Small intestine (tissue), 7 donors: ENCODE results near the gene TBC1D20. TPM values are rescaled to one million over a fixed set of nuclear protein-coding genes. Genes with fewer than 3 reads are reported as not detected.
A peak's percentile ranks its signal among the peaks of the same experiment; 100 is the strongest.
"Not testable (repeated sequence)": the region's sequence is repeated elsewhere in the genome, so short reads cannot be mapped to it uniquely, and the experiment has no call there.

Experiments used
- DNase-seq, 2 donors: peaks; one replicate each; pipeline versions ENCODE4 v3.0.0 to v3.0.0-alpha.2; 2013
- FAIRE-seq: peaks from 2 replicates; lab custom pipeline; 2012; peaks lifted over from hg19 to GRCh38; lab: Jason Lieb, UNC
- H3K27ac ChIP-seq, 3 donors: one replicate each; pipeline ENCODE4 v1.5.1; 2013; ENCODE audit warnings: low read length in 2 of 3, mild to moderate bottlenecking in 2 of 3, control low read depth in 1 of 3, inconsistent platforms in 1 of 3, low read depth in 1 of 3, moderate library complexity in 1 of 3
- H3K27me3 ChIP-seq, 3 donors: one replicate each; pipeline ENCODE4 v1.6.1; 2013; ENCODE audit warnings: low read length in 3 of 3, inconsistent platforms in 1 of 3; ENCODE audit not compliant: control insufficient read depth in 3 of 3, insufficient read depth in 3 of 3
- H3K36me3 ChIP-seq, 3 donors: one replicate each; pipeline ENCODE4 v1.6.1; 2013; ENCODE audit warnings: low read length in 3 of 3, inconsistent platforms in 1 of 3, low read depth in 1 of 3, mild to moderate bottlenecking in 1 of 3, moderate library complexity in 1 of 3; ENCODE audit not compliant: control insufficient read depth in 3 of 3, insufficient read depth in 2 of 3
- H3K4me1 ChIP-seq, 3 donors: one replicate each; pipeline ENCODE4 v1.6.1; 2013; ENCODE audit warnings: low read length in 2 of 3, inconsistent platforms in 1 of 3, low read depth in 1 of 3, mild to moderate bottlenecking in 1 of 3, moderate library complexity in 1 of 3; ENCODE audit not compliant: control insufficient read depth in 3 of 3, insufficient read depth in 2 of 3
- H3K4me3 ChIP-seq, 3 donors: one replicate each; pipeline ENCODE4 v1.5.1; 2013; ENCODE audit warnings: low read length in 3 of 3, control low read depth in 1 of 3, inconsistent platforms in 1 of 3, low read depth in 1 of 3, mild to moderate bottlenecking in 1 of 3, moderate library complexity in 1 of 3
- H3K9me3 ChIP-seq, 2 donors: one replicate each; pipeline ENCODE4 v1.6.1; 2013; ENCODE audit warnings: low read depth in 1 of 2, low read length in 1 of 2; ENCODE audit not compliant: control insufficient read depth in 2 of 2, insufficient read depth in 1 of 2
- WGBS, 3 donors: extraction: QIAGEN DNeasy Blood & Tissue Kit; methylation state at CpG; one replicate each; pipeline ENCODE4 v1.1.7; 2013; 5-methylcytosine and 5-hydroxymethylcytosine counted together
- polyA plus RNA-seq, 4 donors: library from polyadenylated mRNA; stranded (reverse) in 3 of 4; unstranded in 1 of 4; fragments of 200-250 nt in 3 of 4; fragments of 120-200 nt in 1 of 4; gene quantifications; one replicate each; pipeline versions ENCODE4 v1.2.1 to v1.2.3, GENCODE V29; 2013
- donor health status: healthy with polysubstance abuse.
- donor health status: control.
- donor health status: control.
- donor health status: Bipolar disorder and iron deficiency.
- donor health status: healthy.

The TBC1D20 gene
- polyA plus RNA-seq, 4 donors = 13.1 to 28.7 (median 14.8) TPM

DNA sequence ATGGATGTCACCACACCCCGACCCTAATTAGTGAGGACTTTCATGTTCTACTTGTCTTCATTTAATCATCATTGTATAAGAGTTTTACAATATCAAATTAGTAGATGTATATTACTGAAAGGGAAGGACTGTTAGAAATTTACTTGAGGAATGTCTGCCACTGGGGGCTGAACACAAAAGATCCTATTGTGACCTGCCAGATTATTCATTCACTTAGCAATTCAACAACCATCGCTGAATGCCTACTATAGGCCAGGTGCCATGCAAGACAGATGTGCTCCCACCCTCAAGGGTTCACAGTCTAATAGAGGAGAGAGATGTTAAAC is 62.2 kb downstream of the TBC1D20 start:
- no peak overlapping the region for H3K27ac ChIP-seq
- peaks cover 0 to 7% (median 6%) of the 10 kb centered on the region in 3 donors for H3K4me1 ChIP-seq
- FAIRE-seq (no peak), DNase-seq (peak in 1 of 2 donors; percentile 23)
- H3K4me3 ChIP-seq = no peak overlapping the region
- peaks cover 0 to 6% (median 0%) of the 10 kb centered on the region in 3 donors for H3K36me3 ChIP-seq
- no peaks in the 10 kb centered on the region for H3K27me3 ChIP-seq
- WGBS, 3 donors = 16 to 44% (median 40%) methylated on average over 2 of the region's 2 CpGs
- H3K9me3 ChIP-seq = peaks cover 0 to 5% of the 10 kb centered on the region in 2 donors

DNA sequence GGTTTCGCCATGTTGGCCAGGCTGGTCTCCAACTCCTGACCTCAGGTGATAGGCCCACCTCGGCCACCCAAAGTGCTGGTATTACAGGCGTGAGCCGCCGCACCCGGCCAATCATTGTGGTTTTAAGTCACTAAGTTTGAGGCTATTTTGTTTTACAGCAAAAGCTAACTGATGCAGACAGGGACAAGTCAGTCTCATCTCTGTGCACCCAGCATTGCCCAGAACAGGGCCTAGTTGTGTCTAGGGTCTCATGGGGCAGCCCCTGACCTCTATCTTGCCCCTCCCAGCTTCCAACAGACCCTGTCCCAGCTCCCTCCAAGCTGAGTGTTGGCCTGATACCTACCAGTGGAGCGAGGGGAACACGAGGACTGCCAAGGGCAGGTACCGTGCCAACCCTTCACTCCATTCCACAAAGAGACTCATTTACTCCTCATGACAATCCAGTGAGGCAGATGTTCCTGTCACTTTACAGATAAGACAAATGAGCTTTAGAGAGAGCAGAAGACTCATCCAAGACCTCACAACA is 63.1 kb downstream of the TBC1D20 start:
- FAIRE-seq (no peak), DNase-seq (no peak)
- Histone ChIP-seq H3K27ac (no peak overlapping the region), H3K27me3 (no peaks in the 10 kb centered on the region), H3K4me1 (peaks cover 0 to 7% (median 6%) of the 10 kb centered on the region in 3 donors), H3K36me3 (peaks cover 0 to 6% (median 0%) of the 10 kb centered on the region in 3 donors), H3K9me3 (peaks cover 0 to 5% of the 10 kb centered on the region in 2 donors), H3K4me3 (no peak overlapping the region)
- 86 to 97% (median 94%) methylated on average over 9 of the region's 9 CpGs for WGBS, 3 donors

DNA sequence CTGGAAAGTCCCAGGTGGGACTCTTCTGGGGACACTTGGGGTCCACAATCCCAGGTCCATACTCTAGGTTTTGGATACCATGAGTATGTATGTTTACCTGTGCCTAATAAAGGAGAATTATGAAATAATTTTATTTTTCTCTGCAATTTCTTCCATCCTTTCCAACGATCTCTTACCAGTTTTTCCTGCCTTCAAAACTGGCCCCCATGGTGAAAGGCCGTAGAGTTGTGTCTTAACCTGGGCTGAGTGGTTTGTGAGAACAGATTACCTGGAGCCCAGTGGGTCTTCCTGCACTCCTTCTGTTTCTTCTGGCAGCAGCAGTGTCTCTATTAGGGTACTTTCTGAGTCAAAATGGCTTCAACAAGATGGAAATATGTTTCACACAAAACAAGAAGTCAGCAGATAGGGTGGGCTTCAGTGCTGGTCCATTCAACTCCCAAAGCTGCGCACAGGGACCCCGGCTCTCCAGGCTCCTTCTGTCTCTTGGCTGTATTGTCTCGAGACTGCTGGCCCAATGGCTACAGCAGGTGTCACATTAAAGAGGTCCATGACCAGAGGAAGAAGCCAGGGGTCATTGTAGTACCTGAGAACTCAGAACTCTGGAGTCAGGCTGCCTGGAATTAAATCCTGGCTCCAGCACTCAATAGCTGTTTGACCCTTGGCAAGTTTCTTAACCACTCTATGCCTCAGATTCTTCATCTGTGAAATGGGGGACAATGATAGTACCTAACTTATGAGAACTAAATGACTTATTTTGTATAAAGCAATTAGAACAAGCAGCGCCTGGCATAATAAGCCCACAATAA is 64.7 kb downstream of the TBC1D20 start:
- FAIRE-seq = no peak
- Histone ChIP-seq H3K9me3 (no peaks in the 10 kb centered on the region), H3K4me3 (no peak overlapping the region), H3K27ac (peak overlapping the region in 1 of 3 donors; percentile 24), H3K4me1 (peaks cover 0 to 6% (median 6%) of the 10 kb centered on the region in 3 donors), H3K36me3 (peaks cover 0 to 6% (median 2%) of the 10 kb centered on the region in 3 donors), H3K27me3 (no peaks in the 10 kb centered on the region)
- WGBS, 3 donors = 79 to 85% (median 80%) methylated on average over 6 of the region's 6 CpGs
- DNase-seq = no peak

DNA sequence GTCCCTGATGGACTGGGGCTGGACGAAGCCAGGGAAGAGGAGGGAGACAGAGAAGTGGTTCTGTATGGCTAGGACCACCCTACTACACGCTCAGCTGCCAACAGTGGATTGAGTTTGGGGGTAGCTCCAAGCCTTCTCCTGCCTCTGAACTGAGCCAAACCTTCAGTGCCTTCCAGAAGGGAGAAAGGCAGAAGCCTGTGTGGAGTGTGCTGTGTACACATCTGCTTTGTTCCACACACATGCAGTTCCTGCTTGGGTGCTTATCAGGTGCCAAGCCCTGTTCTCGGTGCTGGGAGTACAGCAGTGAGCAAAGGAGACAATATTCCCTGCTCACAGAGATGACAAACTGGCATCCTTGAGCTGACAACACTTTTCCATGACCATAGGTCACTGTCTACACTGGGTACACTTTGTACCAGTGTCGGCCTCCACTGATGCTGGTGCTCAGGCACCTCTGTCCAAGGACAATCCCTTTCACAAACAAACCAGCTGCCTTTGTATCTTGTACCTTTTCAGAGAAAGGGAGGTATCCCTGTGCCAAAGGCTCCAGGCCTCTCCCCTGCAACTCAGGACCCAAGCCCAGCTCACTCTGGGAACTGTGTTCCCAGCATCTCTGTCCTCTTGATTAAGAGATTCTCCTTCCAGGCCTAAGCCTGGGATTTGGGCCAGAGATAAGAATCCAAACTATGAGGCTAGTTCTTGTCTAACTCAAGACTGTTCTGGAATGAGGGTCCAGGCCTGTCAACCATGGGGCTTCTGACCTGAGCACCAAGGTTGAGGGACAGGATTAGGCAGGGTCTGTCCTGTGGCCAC is 65.5 kb downstream of the TBC1D20 start:
- Histone ChIP-seq H3K36me3 (peaks cover 0 to 6% (median 5%) of the 10 kb centered on the region in 3 donors), H3K9me3 (no peaks in the 10 kb centered on the region), H3K27ac (peak overlapping the region in 1 of 3 donors; percentile 28), H3K27me3 (no peaks in the 10 kb centered on the region), H3K4me3 (no peak overlapping the region), H3K4me1 (no peaks in the 10 kb centered on the region)
- DNase-seq = peak in 1 of 2 donors; percentile 81
- no peak for FAIRE-seq
- 63 to 75% (median 69%) methylated on average over 4 of the region's 4 CpGs for WGBS, 3 donors

DNA sequence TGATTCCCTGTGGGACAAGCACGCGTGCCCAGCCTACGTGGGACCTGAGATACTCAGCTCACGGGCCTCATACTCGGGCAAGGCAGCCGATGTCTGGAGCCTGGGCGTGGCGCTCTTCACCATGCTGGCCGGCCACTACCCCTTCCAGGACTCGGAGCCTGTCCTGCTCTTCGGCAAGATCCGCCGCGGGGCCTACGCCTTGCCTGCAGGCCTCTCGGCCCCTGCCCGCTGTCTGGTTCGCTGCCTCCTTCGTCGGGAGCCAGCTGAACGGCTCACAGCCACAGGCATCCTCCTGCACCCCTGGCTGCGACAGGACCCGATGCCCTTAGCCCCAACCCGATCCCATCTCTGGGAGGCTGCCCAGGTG is 66.1 kb downstream of the TBC1D20 start:
- H3K4me3 ChIP-seq = no peak overlapping the region
- H3K36me3 ChIP-seq = peaks cover 0 to 8% (median 8%) of the 10 kb centered on the region in 3 donors
- FAIRE-seq (no peak), DNase-seq (no peak)
- no peaks in the 10 kb centered on the region for H3K4me1 ChIP-seq
- peak overlapping the region in 1 of 3 donors; percentile 28 for H3K27ac ChIP-seq
- H3K27me3 ChIP-seq = no peaks in the 10 kb centered on the region
- no peaks in the 10 kb centered on the region for H3K9me3 ChIP-seq
- WGBS, 3 donors = 91 to 94% (median 92%) methylated on average over 24 of the region's 24 CpGs

DNA sequence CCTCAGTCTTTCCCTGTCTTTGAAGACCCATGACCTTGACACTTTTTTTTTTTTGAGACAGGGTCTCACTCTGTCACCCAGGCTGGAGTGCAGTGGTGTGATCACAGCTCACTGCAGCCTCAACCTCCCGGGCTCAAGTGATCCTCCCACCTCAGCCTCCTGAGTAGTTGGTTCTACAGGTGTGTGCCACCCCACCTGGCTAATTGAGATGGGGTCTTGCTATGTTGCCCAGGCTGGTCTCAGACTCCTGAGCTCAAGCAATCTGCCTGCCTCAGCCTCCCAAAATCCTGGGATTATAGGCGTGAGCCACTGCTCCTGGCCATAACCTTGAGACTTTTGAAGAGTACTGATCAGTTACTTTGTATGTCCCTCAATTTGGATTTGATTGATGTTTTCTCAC is 69.0 kb downstream of the TBC1D20 start:
- H3K27ac ChIP-seq, H3K9me3 ChIP-seq, FAIRE-seq: not testable (repeated sequence)

DNA sequence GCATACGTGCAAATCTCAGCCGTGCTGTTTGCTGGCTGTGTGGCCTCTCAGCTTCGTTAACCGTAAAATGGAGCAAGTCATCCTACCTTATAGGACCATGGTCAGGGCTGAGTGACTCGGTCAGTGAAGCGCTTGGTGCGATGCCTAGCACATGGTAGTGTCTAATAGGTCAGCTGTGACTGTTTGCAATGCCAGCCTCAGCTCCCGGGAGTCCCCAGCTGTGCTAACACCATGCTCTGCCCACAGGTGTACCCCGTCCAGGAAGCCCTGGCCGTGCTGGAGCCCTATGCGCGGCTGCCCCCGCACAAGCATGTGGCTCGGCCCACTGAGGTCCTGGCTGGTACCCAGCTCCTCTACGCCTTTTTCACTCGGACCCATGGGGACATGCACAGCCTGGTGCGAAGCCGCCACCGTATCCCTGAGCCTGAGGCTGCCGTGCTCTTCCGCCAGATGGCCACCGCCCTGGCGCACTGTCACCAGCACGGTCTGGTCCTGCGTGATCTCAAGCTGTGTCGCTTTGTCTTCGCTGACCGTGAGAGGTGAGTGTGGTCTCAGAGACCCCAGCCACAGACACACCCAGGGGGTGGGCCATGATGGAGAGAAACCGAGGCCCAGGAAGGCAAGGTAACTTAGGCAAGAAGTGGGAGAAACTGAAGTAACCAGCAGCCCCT is 71.2 kb downstream of the TBC1D20 start:
- H3K27me3 ChIP-seq = no peaks in the 10 kb centered on the region
- peaks cover 0 to 17% (median 15%) of the 10 kb centered on the region in 3 donors for H3K36me3 ChIP-seq
- no peaks in the 10 kb centered on the region for H3K9me3 ChIP-seq
- DNase-seq (no peak), FAIRE-seq (no peak)
- H3K4me1 ChIP-seq = no peaks in the 10 kb centered on the region
- H3K27ac ChIP-seq = no peak overlapping the region
- H3K4me3 ChIP-seq = no peak overlapping the region
- WGBS, 3 donors = 91 to 93% (median 92%) methylated on average over 29 of the region's 29 CpGs

More for the DNA sequence above, 69.0 kb downstream of the TBC1D20 start:
- H3K4me1 ChIP-seq, H3K27me3 ChIP-seq, DNase-seq, H3K4me3 ChIP-seq: not testable (repeated sequence)
- WGBS, 3 donors = 92 to 98% (median 93%) methylated on average over 2 of the region's 2 CpGs
- peaks cover 0 to 18% (median 15%) of the 10 kb centered on the region in 3 donors for H3K36me3 ChIP-seq

DNA sequence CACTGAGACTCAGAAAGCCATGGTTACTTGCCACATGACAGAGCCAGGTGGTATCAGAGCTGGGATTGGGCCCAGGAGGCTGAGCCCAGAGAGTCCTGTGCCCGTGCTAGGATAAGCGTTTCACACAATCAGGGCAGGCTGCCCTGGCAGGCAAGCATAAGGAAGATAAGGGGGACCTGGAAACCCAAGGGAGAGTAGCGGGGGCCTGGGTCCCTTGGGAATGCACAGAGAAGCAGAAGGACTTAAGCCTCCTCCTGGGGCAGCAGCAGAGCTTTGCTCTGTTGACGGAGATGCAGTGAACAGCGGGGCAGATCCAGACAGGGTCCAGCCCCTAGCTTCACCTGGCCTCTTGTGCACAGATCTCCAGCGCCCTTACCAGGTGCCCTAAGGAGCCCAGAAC is 73.1 kb downstream of the TBC1D20 start:
- peaks cover 0 to 15% (median 15%) of the 10 kb centered on the region in 3 donors for H3K36me3 ChIP-seq
- no peaks in the 10 kb centered on the region for H3K9me3 ChIP-seq
- no peak overlapping the region for H3K27ac ChIP-seq
- 74 to 86% (median 77%) methylated on average over 6 of the region's 6 CpGs for WGBS, 3 donors
- H3K4me3 ChIP-seq = no peak overlapping the region
- no peak for FAIRE-seq
- DNase-seq = no peak
- no peaks in the 10 kb centered on the region for H3K27me3 ChIP-seq
- H3K4me1 ChIP-seq = no peaks in the 10 kb centered on the region
